Midbrain (tissue), 1 donor: ENCODE data around the gene PRKAR1B.

Experiments used
- DNase-seq: peaks from one replicate; lab custom pipeline; 2025; lab: John Stamatoyannopoulos, UW

The PRKAR1B gene

GRCh38 chr7:727104-727805 is at the start of gene PRKAR1B:
Gene PRKAR1B (minus strand): TSS chr7:727281. CDS start chr7:711505, 15,776 bp downstream.
- no peak for DNase-seq

DNA sequence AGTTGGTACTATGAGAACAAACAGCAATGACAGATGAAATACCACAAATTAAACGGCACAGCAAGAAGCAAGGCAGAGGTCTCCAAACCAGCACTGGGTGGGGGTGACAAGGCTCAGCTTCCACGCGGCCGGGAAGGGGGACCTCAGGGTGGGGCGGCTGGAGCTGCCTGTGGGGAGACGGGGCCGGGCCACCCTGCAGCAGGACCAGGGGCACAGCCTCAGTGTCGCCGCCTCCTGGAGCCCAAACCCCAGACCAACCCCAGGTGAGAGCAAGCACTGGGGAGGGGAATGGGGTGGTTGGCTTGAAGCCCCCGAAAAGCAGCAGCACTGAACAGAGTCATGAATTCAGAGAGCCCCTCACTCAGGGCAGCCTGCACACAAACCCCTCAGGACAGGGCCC is 49.3 kb upstream of the PRKAR1B start:
- no peak for DNase-seq

- DNase-seq, result peak; percentile 29
Measured at GRCh38 chr7:774161-775109, 47.4 kb upstream of the PRKAR1B start.

DNA sequence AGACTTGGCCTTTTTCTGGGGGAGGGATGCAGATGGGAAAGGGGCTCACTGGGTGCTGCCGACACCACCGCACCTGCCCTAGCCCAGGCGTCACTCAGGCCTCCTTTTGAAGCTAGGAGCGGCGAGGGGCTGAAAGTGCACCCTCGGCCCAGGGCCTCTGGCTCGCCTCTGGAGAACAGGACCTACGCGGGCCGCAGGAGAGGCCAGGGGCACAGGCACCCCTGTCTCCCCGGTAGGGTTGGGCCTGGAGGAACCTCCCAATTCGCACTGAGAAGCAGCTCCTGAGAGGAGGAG is 46.5 kb upstream of the PRKAR1B start:
- no peak for DNase-seq

DNA sequence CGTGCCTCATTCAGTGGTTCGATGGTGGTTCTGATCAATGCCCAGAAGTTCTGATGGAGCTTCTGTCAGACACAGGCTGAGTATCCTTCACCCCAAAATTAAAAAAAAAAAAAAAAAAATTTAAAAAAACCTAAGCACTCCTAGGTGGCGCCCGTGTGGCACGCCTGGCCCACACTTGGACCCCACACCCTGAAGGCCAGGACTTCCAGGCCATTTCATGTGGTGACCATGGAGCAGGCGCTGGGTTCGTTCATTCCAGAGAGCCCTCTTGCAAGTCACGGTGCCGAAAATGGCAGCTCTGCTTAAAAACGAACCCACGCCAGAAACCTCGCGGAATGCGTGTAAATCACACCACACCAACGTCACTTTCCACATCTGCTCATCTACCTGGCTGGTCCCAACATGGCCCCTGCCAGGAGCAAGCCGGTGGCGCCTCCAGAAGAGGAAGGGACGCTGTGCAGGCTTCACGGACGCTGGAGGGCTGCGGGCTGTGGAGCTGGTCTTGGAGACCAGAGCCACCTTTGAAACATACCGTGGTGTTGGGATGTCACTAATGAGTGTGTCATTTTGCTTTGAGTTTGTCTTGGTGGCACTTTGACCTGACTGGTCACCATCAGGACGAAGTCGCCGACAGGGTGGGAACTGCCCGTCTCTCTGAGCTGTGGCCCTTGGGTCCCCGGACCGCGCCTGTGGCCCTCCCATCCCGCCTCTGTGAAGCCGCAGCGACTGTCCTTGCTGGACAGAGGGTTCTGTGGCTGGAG is 46.0 kb upstream of the PRKAR1B start:
- DNase-seq, result no peak

- no peak for DNase-seq
Measured at GRCh38 chr7:772392-772791, 45.3 kb upstream of the PRKAR1B start.

GRCh38 chr7:772005-772294 is 44.9 kb upstream of the PRKAR1B start:
- no peak for DNase-seq

DNA sequence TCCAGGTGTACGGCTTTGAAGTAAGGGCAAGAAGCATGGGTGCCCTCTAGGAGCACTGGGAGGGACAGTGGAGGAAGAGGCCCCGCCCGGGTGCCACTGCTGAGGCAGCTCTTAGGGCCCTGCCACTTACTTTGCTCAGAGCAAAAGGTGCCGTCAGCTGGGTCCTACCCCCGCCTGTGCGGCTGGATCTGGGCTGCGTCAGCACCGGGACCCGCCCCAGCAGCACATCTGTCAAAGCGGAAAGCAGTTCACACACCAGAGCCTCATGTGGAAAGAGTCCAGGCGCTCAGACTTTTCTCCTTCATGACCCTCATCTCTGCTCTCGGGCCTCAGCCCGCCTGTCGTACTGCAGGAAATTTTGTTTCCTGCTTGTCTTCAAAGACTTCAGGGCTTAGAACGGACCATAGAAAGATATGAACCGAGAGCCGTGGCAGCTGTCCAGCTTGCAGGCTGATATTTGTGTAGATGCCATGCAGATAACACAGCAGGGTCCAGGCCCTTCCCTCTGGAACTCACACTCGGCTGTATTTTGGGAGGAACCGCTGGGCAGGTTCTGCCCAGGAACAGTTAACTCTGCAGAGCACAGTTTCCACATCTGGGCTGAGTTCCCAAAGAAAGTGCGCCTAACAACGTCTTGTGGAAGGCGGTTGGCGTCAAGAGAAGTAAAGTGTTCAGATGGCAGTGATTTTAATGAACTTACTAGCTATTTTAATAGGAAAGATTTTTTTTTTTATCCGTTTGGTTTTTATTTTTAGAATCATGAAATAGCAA is 44.3 kb upstream of the PRKAR1B start:
- no peak for DNase-seq

DNA sequence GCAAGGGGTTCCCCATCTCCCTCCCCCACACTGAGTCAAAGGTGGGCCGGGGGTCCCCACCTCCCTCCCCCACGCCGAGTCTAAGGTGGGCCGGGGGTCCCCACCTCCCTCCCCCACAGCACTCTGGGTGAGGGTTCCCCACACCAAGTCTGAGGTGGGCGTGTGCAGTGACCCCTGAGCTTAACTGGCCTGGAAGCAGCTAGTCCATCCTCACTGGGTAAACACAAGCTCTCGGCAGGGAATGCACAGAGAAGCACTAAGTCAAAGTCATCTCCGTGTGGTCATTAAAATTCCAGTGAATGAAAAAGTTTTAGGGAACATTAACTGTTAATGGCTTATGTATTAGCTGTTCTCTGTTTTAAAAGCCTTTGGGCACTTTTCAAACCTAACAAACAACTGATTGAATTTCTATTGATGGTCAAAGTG is 43.7 kb upstream of the PRKAR1B start:
- no peak for DNase-seq

- DNase-seq, result no peak
Measured at GRCh38 chr7:770336-770735, 43.3 kb upstream of the PRKAR1B start.

DNA sequence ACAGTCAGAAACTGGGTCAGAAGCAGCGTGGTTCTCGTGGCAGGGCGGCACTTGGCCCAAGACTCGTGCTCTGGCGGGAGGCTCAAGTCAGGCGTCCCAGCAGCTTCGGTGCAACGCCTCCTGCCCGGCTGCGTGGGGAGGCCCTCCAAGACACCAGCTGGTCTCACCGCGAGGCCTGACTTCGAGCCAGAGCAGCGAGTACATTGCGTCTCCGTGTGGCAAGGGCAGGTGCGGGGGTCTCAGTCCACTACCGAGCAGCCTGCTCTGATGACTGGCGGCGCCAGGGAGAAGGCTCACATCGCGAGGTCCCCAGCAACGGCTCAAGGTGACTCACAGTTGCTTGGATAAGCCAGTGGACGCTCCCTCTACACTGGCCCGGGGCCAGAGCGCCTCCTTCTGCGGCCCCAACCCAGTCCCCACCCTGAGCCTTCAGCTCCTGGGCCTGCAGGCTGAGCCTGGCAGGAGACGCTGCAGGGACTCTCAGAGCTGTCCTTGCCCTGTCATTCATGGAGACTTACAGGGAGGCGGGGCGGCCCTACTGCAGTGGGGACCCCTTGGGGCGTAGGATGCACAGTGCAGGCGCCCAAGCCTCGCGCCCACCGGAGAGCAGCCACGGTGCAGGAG is 41.9 kb upstream of the PRKAR1B start:
- DNase-seq, result peak; percentile 57

DNA sequence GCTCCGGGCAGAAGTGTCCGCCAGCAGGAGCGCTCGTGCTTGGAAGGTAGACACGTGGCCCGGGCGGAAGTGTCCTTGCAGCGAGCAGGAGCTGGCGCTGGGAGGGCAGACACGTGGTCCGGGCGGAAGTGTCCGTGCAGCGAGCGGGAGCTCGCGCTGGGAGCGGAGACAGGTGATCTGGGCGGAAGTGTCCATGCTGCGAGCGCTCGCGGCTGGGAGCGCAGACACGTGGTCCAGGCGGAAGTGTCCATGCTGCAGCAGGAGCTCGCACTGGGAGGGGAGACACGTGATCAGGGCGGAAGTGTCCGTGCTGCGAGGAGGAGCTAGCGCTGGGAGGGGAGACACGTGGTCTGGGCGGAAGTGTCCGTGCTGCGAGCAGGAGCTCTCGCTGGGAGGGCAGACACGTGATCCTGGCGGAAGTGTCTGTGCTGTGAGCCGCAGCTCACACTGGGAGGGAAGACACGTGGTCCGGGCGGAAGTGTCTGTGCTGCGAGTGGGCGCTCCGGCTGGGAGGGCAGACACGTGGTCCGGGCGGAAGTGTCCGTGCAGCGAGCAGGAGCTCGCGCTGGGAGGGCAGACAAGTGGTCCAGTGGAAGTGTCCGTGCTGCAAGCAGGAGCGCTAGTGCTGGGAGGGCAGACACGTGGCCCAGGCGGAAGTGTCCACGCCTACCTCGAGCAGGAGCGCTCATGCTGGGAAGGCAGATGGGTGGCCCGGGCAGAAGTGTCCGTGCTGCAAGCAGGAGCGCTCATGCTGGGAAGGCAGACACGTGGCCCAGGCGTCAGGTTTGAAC is 41.1 kb upstream of the PRKAR1B start:
- DNase-seq, result no peak

DNA sequence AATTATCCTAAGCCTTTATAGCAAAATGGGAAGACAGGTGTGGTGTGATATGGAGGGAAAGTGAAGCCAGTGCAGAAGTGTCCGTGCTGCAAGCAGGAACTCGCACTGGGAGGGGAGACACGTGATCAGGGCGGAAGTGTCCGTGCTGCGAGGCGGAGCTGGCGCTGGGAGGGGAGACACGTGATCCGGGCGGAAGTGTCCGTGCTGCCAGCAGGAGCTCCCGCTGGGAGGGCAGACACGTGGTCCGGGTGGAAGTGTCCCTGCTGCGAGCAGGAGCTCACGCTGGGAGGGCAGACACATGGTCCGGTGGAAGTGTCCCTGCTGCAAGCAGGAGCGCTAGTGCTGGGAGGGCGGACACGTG is 40.5 kb upstream of the PRKAR1B start:
- no peak for DNase-seq

GRCh38 chr7:765383-765782 is 38.3 kb upstream of the PRKAR1B start:
- DNase-seq, result no peak

- no peak for DNase-seq
Measured at GRCh38 chr7:763762-764161, 36.7 kb upstream of the PRKAR1B start.

DNA sequence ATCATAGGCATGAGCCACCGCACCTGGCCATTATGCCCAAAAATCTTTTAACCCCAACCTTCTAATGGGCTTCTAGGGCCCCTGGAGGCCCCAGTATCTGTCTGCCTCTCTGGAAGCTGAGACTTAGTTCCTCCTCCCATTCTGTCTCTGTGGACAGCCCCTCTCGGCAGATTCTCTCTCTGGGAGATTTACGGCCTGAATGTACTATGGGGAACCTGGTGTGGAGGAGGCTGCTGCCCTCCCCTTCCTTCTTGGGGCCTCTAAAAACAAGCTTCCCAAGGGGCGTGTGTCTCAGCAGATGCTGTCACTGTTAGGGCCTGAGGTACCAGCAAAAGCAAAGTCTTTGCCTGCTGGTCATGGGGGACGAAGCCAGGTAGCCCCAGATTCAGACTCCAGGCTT is 35.8 kb upstream of the PRKAR1B start:
- no peak for DNase-seq

DNA sequence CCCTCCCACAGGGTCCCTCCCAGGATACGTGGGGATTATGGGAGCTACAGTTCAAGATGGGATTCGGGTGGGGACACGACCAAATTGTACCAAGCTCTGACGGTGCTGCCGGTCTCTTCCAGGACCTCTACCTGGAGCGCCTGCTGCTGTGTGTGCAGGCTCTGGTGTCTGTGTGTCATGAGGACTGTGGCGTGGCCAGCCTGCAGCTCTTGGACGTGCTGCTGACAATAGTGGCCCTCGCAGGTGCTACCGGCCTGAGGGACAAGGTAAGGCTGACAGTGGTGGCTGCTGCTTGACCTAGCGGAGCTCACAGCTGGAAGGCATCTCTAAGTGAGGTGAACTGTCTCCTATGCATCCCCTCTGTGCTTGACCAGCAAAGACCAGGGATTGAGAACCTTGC is 34.5 kb upstream of the PRKAR1B start:
- no peak for DNase-seq

GRCh38 chr7:761101-761500 is 34.0 kb upstream of the PRKAR1B start:
- no peak for DNase-seq

- DNase-seq, result no peak
Measured at GRCh38 chr7:760006-760405, 32.9 kb upstream of the PRKAR1B start.

DNA sequence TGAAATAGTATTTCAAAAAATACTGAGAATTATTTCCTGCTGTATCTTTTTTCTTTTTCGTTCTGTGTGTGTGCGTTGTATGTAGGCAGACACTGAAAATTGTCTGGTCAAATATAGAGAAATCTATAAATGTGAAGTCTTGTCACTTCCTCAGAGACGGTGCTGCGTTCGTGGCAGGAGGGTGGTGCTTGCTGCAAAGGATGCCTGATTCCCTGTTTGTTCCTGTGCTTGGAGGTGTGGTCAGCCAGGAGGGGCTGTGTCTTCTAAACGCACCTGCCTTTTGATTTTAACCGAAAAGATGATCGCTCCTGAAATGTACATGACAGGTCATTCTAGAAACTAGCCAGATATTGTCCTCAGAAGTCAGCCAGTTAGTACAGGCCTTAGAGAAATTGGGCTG is 32.5 kb upstream of the PRKAR1B start:
- DNase-seq, result no peak

GRCh38 chr7:757741-758163 is 30.7 kb upstream of the PRKAR1B start:
- DNase-seq, result no peak
